Epidermal melanocyte (primary cell): ENCODE data around the gene TMEM169.
"Not testable (repeated sequence)": the region's sequence is repeated elsewhere in the genome, so short reads cannot be mapped to it uniquely, and the experiment has no call there.

ENCODE experiments used
- DNase-seq: peaks from one replicate; pipeline ENCODE4 v3.0.0; 2011; ENCODE audit warnings: low spot score; ENCODE audit not compliant: insufficient read length

TMEM169 gene

GRCh38 chr2:216130346-216130971 is 48.7 kb downstream of the TMEM169 start:
- DNase-seq: no peak

GRCh38 chr2:216131175-216131926 is 49.6 kb downstream of the TMEM169 start:
- no peak for DNase-seq

- DNase-seq: no peak
Measured at GRCh38 chr2:216132585-216132984, 50.9 kb downstream of the TMEM169 start.

- no peak for DNase-seq
Measured at GRCh38 chr2:216133397-216133796, 51.7 kb downstream of the TMEM169 start.

- no peak for DNase-seq
Measured at GRCh38 chr2:216134958-216135541, 53.3 kb downstream of the TMEM169 start.

- DNase-seq: no peak
Measured at GRCh38 chr2:216139884-216140283, 58.2 kb downstream of the TMEM169 start.

GRCh38 chr2:216141516-216141915 is 59.8 kb downstream of the TMEM169 start:
- DNase-seq: not testable (repeated sequence)

GRCh38 chr2:216142540-216142939 is 60.8 kb downstream of the TMEM169 start:
- DNase-seq: no peak

GRCh38 chr2:216144372-216144771 is 62.7 kb downstream of the TMEM169 start:
- DNase-seq: no peak

GRCh38 chr2:216144857-216145256 is 63.1 kb downstream of the TMEM169 start:
- DNase-seq: no peak

GRCh38 chr2:216146573-216146972 is 64.9 kb downstream of the TMEM169 start:
- no peak for DNase-seq

- no peak for DNase-seq
Measured at GRCh38 chr2:216147172-216148131, 65.7 kb downstream of the TMEM169 start.

- no peak for DNase-seq
Measured at GRCh38 chr2:216148983-216149382, 67.3 kb downstream of the TMEM169 start.

GRCh38 chr2:216149741-216150140 is 68.0 kb downstream of the TMEM169 start:
- no peak for DNase-seq

GRCh38 chr2:216151313-216152025 is 69.8 kb downstream of the TMEM169 start:
- DNase-seq: no peak
